ENCODE results near the gene FABP1.
A peak's percentile ranks its signal among the peaks of the same experiment; 100 is the strongest.

FABP1 gene

GRCh38 chr2:88127888-88128653, at the start of gene FABP1:
Gene FABP1, minus strand, starts transcription at chr2:88128062. Its CDS starts 45 bp downstream, at chr2:88128017.
- DNase-seq, result no peak

- no peak for DNase-seq
Measured at GRCh38 chr2:88177556-88177955, 49.7 kb upstream of the FABP1 start.

- no peak for DNase-seq
Measured at GRCh38 chr2:88176352-88176984, 48.6 kb upstream of the FABP1 start.

GRCh38 chr2:88172882-88173281, 45.0 kb upstream of the FABP1 start:
- DNase-seq, result no peak

GRCh38 chr2:88171966-88172365, 44.1 kb upstream of the FABP1 start:
- DNase-seq, result no peak

GRCh38 chr2:88170472-88170892, 42.6 kb upstream of the FABP1 start:
- no peak for DNase-seq

- DNase-seq, result no peak
Measured at GRCh38 chr2:88168386-88168785, 40.5 kb upstream of the FABP1 start.

GRCh38 chr2:88167740-88168139, 39.9 kb upstream of the FABP1 start:
- no peak for DNase-seq

GRCh38 chr2:88165332-88166003, 37.6 kb upstream of the FABP1 start:
- no peak for DNase-seq

- DNase-seq, result no peak
Measured at GRCh38 chr2:88161446-88162244, 33.8 kb upstream of the FABP1 start.

- DNase-seq, result no peak
Measured at GRCh38 chr2:88160517-88160916, 32.7 kb upstream of the FABP1 start.

GRCh38 chr2:88159955-88160415, 32.1 kb upstream of the FABP1 start:
- peak; percentile 40 for DNase-seq

GRCh38 chr2:88159481-88159880, 31.6 kb upstream of the FABP1 start:
- no peak for DNase-seq

GRCh38 chr2:88148929-88149438, 21.1 kb upstream of the FABP1 start:
- no peak for DNase-seq

- DNase-seq, result no peak
Measured at GRCh38 chr2:88147145-88147544, 19.3 kb upstream of the FABP1 start.

- no peak for DNase-seq
Measured at GRCh38 chr2:88146590-88146989, 18.7 kb upstream of the FABP1 start.

GRCh38 chr2:88144914-88145497, 17.1 kb upstream of the FABP1 start:
- DNase-seq, result no peak

GRCh38 chr2:88144271-88144670, 16.4 kb upstream of the FABP1 start:
- DNase-seq, result no peak

- no peak for DNase-seq
Measured at GRCh38 chr2:88141952-88142351, 14.1 kb upstream of the FABP1 start.

GRCh38 chr2:88139804-88140203, 11.9 kb upstream of the FABP1 start:
- DNase-seq, result no peak

GRCh38 chr2:88139203-88139702, 11.4 kb upstream of the FABP1 start:
- DNase-seq, result no peak

- DNase-seq, result no peak
Measured at GRCh38 chr2:88137833-88138232, 10.0 kb upstream of the FABP1 start.
